Fibroblast of upper back skin (primary cell): ENCODE data around the gene NR2F6.

Experiments used
- DNase-seq: peaks from one replicate; pipeline ENCODE4 v3.0.0-alpha.2; 2013

NR2F6 gene

DNA sequence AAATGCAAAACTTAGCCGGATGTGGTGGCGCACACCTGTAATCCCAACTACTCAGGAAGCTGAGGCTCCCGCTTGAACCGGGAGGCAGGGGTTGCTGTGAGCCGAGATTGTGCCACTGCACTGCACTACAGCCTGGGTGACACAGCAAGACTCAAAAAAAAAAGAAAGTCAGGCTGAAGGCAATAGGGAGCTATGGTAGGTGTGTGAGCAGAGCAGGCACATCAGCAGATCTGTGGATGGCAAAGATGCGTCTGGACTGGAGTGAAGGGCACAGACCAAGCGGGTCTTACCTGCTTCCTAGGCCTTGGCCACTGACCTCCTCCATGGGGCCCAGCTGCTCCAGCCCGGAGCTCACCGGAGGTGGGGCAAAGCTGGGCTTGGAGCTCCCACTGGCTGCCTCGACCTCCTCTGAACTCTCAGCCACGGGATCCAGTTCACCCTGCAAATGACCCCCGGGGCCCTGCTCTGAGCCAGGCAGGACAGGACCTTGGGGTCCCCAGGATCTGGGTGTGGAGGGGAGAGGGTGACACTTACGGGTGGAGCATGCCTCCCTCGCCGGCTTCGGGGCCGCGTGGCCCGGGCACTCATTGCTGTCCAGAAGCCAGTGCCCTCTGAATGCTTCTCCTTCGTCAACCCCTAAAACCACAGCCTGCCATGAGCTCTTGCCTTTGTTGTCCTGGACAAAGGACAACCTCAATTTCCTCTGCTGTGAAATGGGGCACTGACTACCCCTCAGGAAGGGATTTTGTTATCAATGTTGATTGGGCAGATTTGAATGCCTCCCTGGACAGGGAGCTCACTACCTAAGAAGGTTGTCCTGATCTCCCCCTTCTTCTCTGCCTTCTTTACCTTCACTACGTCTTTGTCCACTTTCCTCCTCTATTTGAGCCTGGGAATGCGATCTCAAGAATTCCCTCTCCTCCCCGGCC, 18.3 kb upstream of the NR2F6 start:
- no peak for DNase-seq

DNA sequence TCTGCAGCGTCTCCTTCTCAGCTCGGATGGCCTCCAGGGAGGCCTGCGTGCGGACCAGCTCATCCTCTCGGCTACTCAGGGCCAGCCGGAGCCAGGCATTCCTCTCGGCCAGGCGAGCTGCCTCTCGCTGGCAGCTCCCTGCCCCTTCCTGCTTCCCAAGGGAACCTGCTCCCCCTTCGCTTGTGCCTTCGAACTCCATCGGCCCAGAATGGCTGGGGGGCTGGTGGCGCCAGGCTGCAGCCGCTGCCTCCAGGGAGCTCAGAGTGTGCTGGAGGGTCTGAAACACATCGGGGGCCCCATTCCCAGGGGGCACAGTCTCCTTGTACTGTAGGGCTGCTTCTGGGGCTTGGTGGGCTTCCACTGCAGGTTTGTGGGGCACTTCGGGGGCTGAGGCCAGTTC, 16.8 kb upstream of the NR2F6 start:
- no peak for DNase-seq

DNA sequence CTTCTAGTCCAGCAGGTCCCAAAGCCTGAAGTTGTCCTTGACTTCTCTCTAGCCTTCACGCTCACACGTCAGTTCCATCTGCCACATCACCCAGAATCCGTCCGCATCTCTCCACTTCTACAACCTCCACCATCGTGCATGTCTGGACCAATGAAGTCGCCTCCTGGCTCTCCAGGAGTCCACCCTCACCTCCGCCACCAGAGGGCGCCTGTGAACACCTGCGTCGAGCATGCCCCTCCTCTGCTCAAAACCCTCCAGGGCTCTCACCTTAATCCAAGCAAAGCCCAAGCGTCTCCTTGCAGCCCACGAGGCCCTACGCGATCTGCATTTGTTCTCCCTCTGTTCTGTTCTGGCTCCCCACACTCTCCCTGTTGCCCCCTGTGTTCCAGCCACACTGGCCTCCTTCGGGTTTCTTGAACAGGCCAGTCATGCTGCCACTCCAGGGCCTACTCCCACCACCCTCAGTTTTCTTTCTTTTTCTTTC, 15.2 kb upstream of the NR2F6 start:
- DNase-seq, result peak; percentile 69

DNA sequence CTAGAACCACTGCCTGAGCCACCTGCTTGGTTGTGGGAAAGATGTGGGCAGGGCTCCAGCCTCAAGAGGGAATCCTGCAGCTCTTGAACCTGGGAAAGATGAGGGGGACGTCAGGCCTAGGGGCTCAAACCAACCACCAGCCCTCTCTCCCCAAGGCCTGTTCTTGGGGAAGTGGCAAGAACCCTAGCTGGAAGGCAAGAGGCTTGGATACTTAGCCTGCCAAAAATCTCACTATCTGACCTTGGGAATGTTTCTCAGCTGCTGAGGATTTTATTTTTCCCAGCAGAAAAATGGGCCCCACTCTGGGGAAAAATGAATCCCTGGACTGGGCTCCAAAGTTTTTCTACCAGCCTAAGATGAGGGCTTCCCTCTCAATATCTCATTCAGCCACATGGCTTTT, 14.2 kb upstream of the NR2F6 start:
- DNase-seq, result no peak

DNA sequence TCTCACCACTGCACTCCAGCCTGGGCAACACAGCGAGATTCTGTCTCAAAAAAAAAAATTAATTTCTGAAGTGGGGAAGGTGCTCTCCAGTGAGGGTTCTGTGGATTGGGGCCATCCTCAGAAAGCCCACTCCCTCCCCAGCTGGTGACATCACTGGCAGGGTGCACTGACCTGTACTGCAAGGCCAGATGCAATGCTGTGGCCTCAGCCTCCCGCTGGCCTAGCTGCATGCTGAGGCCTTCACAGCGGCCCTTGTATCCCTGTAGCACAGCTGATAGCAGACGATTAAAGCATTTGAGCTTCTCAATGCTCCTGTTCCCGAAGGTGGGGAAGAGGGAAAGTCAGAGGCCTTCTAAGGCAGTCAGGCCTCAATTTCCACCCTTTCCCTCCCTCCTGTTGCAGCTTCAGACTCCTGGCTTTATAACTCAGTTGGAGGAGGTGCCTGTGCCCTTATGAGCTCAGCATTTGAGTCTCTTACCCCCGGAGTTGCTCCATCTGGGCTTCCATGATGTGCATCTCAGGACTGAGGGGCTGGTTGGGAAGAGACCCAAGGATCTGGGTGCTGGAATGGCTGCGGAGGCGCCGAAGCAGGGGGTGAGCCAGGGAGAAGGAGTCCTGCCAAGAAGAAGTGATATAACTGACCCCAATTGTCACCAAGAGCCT, 13.5 kb upstream of the NR2F6 start:
- no peak for DNase-seq

DNA sequence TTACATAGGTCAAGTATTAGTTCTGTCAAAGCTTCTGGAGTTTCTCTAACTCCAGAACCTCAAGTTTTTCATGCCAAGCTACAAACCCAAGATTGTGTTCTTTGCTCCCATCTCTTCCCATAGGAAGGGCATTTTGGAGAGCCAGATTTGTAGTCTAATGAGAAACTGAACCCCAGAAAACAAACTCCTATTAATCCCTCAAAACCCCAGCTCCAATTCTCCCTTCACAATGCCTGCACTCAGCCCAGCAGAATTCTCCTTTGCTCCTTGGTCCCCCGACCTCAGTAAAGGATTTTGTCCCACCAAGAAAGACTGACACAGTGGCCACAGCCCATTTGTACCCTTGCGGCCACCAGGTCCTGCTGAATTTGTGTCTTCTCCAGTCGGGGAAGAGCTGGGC, 10.4 kb upstream of the NR2F6 start:
- DNase-seq, result no peak

DNA sequence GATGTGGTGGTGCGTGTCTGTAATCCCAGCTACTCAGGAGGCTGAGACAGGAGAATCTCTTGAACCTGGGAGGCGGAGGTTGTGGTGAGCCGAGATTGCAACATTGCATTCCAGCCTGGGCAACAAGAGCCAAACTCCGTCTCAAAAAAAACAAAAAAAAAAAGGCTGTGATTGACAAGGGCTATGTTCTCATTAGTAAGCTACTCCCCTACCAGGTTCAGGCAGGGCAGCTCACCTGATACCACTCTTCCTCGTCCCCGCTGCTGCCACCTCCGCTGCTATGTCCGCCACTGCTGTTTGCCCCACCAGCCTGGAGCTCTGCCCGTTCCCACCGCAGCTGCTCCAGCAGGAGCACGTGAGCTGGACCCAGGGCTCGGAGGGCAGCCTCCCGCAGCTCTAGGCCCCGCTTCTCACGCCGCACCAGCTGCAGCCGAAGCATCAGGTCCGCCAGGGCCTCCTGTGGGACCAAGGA, 9.5 kb upstream of the NR2F6 start:
- DNase-seq, result no peak

DNA sequence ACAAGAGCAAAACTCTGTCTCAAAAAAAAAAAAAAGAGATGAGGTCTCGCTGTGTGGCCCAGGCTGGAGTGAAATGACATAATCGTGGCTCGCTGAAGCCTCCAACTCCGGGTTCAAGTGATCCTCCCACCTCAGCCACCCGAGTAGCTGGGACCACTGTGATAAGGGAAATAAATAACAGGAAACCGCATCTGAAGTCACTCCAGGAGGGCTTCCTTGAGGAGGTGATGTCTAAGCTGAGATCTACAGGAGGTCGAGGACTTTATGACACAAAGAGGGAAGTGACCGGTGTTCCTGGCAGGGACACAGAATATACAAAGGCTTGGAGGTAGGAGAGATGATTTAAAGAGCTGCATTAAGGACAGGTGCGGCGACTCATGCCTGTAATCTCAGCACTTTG, 8.9 kb upstream of the NR2F6 start:
- DNase-seq, result no peak

DNA sequence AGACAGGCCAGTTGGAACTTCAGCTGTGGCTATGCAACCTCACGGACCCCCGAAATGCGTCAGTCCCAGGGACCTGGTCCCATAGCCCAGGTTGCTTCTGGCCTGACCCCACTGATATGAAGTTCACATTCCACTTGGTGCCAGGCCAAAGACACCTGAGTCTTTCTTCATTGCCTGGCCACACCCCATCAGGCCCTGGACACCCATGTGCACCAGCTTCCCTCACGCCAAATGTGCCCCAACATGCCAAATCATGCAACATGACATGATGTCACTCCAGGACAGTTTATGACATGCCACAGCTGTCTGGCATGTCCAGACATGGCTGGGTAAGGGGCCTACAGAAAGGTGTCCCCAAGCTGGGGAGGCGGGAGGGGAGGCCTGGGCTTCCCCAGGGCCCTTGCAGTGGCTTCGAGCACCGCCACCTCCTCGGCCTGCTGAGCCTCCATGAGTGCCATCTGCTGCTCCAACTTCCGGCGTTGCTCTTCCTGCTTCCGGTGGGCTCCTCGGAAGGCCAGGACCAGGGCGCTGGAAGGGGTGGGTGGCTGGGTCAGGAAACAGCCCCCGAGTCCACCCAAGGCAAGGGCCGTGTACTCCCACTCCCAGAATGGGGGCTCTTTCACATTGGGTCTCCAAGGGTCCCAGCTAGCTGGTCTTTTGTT, 4.3 kb upstream of the NR2F6 start:
- DNase-seq, result no peak

DNA sequence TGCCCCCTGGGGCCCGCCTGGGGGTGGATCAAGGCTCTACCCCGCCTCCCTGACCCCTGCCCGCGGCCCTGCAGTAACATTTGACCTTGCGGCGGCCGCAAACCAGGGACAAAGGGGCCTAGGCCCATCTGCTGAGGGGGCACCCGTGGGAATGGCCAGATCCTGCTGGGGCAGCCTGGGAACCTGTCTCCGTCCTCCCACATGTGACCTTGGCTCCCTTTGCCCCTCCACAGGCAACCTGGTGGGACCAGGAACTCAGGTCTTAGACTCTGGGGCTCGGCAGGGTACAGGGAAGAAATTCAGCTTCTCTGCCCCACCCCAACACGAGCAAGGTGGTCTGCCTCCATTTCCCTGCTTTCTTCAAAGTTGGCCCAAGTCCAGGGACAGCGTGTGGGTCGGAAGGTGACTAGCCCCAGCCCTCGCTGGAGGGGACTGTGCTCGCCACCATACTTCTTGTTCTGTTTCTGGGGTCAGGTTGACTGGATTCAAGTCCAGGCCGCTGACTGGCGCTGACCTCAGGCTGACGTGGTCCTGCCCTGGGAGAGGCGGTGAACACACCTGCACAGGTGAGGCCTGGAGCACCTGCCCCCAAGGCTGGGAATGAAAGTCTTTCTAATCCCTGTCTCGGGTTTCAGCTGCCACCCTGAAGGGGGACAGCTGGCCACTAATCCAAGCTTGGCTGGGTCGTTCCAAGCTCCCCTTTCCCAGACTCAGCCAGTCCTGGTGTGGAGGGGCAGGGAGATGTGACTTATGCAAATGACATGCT, 2.5 kb upstream of the NR2F6 start:
- no peak for DNase-seq

DNA sequence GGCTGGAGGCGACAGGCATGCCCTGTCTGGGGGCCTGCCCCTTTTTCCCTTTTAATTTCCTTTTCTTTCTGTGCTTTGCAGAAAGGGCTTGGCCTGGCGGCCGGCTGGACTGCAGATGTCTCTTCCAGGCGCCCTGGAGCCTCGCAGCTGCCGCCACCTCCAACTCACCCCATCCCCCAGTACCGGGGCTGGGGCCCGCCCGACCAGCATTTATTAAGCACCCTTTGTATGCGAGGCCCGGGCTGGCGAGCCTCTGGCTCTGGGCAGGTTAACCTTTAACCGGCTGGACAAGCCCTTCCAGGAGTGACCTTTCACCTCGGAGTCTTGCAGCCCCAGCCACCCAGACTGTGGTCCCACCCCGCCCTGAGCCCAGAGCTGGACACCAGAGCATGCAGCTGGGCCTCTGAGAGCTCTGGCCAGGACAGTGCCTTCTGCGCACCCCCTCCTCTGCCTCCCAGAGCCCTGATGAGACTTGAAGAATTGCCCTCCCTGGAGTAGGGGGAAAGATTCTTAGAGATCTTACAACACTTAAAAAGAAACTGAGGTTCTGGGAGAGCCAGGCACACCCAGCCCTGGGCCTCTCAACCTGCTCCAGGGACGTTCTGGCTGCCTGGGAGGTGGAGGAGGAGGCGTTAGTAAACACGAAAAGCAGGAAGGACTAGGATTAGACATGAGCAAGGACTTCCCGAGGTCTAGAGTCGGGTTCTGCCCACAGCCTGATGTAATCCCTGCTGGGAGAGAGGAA, 1.1 kb upstream of the NR2F6 start:
- no peak for DNase-seq

DNA sequence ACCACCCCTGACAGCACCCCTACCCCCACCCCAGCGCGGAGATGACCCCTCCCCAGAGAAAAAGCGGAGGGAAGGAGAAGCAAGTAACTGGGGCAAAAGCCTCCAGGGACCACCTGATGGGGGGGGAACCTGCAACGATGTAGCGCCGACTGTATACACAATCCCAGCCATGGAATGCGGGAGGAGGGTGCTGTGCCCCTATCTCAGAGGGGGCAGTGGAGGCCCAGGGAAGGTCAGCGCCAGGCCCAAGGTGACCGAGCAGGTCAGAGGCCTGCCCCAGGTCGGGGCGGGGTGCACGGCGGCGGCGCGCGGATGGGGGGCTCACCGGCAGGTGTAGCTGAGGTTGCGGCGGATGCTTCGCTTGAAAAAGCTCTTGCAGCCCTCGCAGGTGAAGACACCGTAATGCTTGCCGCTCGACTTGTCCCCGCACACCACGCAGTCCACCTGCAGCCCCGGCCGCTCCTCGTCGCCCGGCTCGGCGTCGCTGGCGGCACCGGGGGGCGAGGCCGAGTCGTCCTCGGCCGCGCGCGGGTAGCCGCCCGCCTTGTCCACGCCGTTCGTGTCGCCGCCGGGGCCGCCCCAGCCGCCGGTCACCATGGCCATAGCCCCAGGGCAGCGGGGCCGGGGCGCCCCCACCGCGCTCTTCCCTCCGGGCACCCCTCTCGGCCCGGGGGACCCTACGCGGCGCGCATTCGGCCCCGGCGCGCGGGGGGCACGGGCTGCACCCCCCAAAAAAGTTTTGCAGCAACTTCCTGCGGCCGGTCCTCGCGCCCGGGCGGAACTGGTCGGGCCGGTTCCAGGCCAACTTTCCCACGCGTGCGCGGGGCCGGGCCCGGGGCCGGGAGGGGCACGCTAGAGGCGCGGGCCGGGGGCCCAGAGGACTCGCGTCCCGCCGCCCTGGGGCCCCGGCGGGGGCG, 843 bp downstream of the NR2F6 start:
- DNase-seq, result no peak

DNA sequence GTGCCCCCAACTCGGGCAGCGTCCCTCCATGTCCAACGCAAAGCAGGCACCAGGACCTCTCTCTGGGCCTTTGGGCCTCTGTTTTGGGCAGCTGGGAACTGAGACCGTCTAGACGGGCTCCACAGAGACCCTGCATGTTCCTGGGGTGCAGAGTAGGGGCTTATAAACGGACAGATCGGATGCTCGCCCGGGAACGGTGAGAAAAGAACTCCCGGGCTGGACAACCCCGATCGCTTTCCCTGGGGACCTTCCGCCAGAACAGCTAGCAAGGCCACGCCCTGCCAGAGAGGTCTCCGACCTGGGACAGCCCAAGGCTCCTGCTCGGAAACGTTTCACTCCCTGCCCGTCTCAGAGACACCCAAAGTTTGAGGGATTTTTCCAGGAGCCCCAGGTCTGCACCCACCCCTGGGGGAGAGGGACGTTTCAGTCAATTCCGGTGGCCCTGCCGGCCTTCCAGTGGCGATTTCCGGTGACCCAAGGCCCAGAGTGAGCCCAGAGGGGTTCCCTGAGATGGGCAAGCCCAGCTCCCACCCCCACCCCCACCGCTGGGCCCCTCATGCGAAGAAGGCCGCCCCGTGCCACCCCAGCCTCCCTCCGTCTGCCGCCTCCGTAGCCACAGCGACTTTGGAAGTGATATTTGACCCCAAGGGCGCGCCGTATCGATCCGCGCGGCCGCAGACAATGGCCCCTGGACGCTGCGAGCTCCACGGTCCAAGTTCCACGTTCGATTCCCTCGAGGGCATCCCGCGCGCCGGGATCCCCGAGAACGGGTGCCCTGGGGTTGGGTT, 1.7 kb downstream of the NR2F6 start:
- peak; percentile 28 for DNase-seq

DNA sequence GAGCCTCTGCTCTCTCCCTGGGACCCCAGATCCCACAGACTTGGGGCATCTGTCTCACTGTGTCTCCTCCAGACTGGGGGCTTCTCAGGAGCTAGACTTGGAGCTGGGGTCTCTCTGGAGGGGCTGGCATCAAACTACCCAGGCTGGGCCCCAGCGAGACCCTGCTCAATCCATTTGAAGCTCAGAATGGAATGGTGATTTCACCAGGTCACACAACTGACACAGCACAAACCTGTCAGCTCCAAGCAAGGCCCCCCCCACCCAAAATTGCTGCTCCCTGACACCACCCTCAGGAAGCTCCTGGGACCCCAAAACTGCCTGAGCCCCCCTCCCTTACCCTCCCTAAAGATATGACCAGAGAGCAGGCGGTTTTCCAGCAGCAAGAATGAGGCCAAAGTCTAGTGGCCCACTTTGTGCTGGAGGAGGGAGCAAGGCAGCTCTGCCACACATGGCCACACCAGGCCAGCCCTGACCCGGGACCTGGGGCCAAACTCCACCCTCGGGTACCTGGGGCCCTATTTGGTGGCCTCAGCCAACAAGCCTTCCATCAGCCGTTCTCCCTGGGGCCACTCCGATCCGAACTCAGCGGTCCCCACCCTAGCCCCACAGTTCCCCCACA, 2.4 kb downstream of the NR2F6 start:
- DNase-seq, result no peak

DNA sequence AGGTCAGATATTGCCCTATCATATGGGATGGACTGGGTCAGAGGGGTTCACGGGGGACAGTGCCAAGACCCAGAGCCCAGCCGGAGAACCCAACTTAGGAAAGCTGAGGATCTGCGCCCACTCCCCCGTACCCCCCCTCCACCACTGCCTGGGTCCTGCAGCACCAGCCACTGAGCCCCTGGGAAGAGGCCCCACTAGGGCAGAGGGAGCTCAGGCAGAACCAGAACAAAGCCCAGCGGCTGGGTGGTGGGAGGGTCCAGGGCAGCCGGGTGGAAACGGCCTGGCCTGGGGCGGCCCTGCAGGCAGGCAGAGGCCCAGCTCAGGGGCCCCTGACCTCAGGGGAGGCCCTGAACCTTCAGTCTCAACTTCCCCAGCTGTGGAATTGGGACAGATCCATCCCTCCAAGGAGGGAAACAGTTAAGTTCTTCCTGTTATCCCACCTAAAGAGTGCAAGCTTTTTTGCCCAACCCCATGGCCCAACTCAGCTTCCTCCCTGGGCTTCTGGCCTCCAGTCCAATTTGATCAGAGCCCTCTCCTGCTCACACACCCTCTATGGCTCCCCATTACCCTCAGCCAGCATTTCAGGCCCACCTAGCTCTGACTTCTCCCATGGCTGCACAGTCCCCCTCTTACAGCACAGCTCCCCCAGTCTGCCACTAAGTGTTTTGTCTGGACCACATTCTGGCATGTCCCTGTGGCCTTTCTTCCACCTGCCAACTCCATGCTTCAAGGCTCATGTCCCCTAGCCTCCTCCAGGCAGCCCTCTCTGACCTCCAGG, 3.1 kb downstream of the NR2F6 start:
- no peak for DNase-seq

DNA sequence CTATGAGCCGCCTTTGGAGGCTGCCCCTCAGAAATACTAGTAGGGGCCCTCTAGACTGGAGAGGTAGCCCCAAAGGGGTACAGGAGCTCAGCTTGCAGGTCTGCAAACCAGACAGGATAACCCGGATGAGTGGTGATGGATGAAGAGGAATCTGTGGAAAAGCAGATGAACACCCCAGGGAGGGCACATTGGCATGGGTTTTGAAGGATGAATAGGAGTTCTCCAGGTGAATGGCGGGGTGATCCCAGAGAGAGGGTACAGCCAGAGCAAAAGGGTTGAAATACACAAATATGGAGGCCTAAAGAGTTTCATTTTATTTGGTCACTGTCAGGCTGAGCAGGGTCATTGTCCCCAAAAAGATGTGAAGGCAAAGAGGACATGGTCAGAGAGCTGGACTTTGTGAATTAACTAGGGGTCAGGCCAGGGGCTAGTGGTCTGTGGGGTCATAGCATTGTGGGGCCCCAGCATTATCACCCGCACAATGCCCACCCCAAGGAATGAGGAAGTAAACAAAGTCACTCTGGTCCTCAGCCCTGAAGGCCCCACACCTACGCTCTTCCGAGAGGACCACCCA, 4.8 kb downstream of the NR2F6 start:
- DNase-seq, result no peak

DNA sequence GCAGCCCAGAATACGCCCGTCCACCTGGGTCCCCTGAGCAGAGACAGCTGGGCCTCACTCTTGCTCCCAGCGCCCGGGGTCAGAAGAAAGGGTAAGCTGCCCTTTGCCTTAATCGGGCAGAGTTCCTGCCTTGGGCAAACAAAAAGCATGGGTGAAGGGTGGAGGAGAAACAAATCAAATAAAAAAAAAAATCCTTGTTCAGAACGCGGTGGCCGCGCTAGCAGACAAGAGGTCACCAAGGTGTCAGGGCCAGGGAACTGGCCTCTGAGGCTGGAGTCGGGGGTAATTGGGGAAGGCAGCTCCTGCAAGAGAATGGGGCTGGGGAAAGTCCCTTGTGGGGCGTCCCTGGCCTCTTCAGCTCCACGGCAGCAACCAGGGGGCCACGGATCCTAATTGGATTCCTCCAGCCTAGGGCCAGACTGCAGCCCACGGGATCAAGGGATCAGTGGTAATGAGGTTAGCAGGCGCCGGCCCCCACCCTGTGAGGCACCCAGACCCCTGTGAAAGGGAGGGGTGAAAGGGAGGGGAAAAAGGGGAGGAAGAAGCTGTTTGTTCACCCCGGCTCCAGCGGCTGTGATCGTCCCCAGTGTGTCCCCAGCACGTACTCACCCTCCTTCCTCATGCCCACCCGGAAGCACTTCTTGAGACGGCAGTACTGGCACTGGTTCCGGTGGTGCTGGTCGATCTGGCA, 5.5 kb downstream of the NR2F6 start:
- no peak for DNase-seq
